HL-60 (cell line): ENCODE data around the gene LGR4.

ENCODE experiments used
- CTCF ChIP-seq: IDR thresholded peaks from one replicate; pipeline ENCODE4 v1.5.1; 2011; ENCODE audit warnings: low read length, control low read depth, inconsistent platforms; ENCODE audit not compliant: insufficient read depth
- GABPA ChIP-seq: IDR thresholded peaks from 2 replicates; pipeline ENCODE4 v1.6.1; 2012; ENCODE audit warnings: low read depth
- POLR2AphosphoS5 ChIP-seq: IDR thresholded peaks from 2 replicates; pipeline ENCODE4 v1.6.1; 2012; ENCODE audit warnings: low read depth
- REST ChIP-seq: IDR thresholded peaks from 2 replicates; pipeline ENCODE4 v1.6.1; 2012; ENCODE audit warnings: low read depth; ENCODE audit not compliant: insufficient replicate concordance

GRCh38 chr11:27398400-27398770, 74.2 kb downstream of the LGR4 start:
- TF ChIP-seq CTCF (no peak), GABPA (no peak), POLR2AphosphoS5 (no peak), REST (no peak)
